ENCODE data around the gene TBC1D32.

DNA sequence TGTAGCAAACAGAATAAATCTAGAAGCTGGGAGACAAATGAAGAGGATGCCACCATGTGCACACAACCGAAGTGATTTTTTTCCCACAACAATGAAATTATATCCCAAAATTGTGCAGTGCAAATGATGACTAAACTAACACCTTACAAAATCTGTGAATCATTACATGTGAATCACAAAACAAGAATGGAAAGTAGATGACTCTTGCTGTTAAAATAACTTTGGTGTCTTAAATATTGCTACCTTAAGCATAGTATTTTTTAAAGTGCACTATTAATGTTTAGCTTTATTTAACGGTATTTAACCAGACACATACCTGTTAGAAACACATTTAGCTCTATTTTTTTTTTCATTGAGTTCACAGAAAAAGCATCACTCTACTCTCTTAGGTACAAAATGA lies 190.8 kb downstream of the TBC1D32 start:
- TF ChIP-seq, protein P1, sequence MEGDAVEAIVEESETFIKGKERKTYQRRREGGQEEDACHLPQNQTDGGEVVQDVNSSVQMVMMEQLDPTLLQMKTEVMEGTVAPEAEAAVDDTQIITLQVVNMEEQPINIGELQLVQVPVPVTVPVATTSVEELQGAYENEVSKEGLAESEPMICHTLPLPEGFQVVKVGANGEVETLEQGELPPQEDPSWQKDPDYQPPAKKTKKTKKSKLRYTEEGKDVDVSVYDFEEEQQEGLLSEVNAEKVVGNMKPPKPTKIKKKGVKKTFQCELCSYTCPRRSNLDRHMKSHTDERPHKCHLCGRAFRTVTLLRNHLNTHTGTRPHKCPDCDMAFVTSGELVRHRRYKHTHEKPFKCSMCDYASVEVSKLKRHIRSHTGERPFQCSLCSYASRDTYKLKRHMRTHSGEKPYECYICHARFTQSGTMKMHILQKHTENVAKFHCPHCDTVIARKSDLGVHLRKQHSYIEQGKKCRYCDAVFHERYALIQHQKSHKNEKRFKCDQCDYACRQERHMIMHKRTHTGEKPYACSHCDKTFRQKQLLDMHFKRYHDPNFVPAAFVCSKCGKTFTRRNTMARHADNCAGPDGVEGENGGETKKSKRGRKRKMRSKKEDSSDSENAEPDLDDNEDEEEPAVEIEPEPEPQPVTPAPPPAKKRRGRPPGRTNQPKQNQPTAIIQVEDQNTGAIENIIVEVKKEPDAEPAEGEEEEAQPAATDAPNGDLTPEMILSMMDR (IDR thresholded peaks at IDR 0.05): no peak
- no peak for TF ChIP-seq POLR2A (IDR thresholded peaks at IDR 0.05)
